Neural cell (in vitro differentiated cells): ENCODE data around the gene NDFIP1. TPM values are rescaled to one million over a fixed set of nuclear protein-coding genes. Genes with fewer than 3 reads are reported as not detected.

Source experiments
- H2AFZ ChIP-seq: fragments of 200-600, 300-800 bp; sonication (generic), shearing (Covaris generic); 2 replicates; pipeline ENCODE4 v1.6.0; 2014; ENCODE audit warnings: low read depth, mild to moderate bottlenecking, antibody characterized with exemption, low read length, moderate library complexity
- H3F3A ChIP-seq: fragments of 200-600 bp; shearing (Covaris generic); 2 replicates; pipeline ENCODE4 v1.6.1; 2016; ENCODE audit warnings: mild to moderate bottlenecking, moderate library complexity, mixed read lengths, antibody characterized with exemption, low read length; ENCODE audit not compliant: insufficient read depth, poor library complexity, severe bottlenecking
- H3K27ac ChIP-seq: fragments of 200-600, 300-800 bp; sonication (generic), shearing (Covaris generic); 2 replicates; pipeline ENCODE4 v1.5.1; 2014; ENCODE audit warnings: mild to moderate bottlenecking, low read length, moderate library complexity
- H3K27me3 ChIP-seq: fragments of 300-800, 200-600 bp; sonication (generic), shearing (Covaris generic); 2 replicates; pipeline ENCODE4 v1.6.0; 2014; ENCODE audit warnings: mild to moderate bottlenecking, low read depth, low read length, moderate library complexity; ENCODE audit not compliant: insufficient read depth
- H3K36me3 ChIP-seq: fragments of 300-800, 200-600 bp; sonication (generic), shearing (Covaris generic); 2 replicates; pipeline ENCODE4 v1.5.1; 2014; ENCODE audit warnings: mild to moderate bottlenecking, antibody characterized with exemption, low read length, moderate library complexity; ENCODE audit not compliant: insufficient read depth
- H3K4me2 ChIP-seq: fragments of 300-800, 200-600 bp; sonication (generic), shearing (Covaris generic); 2 replicates; pipeline ENCODE4 v1.6.0; 2014; ENCODE audit warnings: mild to moderate bottlenecking, low read length
- H3K4me3 ChIP-seq: fragments of 300-800, 200-600 bp; sonication (generic), shearing (Covaris generic); 2 replicates; pipeline ENCODE4 v1.5.1; 2014; ENCODE audit warnings: mild to moderate bottlenecking, low read length, moderate library complexity
- H3K79me2 ChIP-seq: fragments of 200-600 bp; shearing (Covaris generic); replicated peaks from 2 replicates; pipeline ENCODE4 v1.6.0; 2014; ENCODE audit warnings: mild to moderate bottlenecking, low read length, moderate library complexity; ENCODE audit not compliant: insufficient read depth
- H3K9ac ChIP-seq: fragments of 300-800, 200-600 bp; sonication (generic), shearing (Covaris generic); 2 replicates; pipeline ENCODE4 v1.6.1; 2016; ENCODE audit warnings: mild to moderate bottlenecking, low read length, mixed read lengths
- H3K9me2 ChIP-seq: fragments of 200-600 bp; shearing (Covaris generic); 2 replicates; pipeline ENCODE4 v1.6.1; 2016; ENCODE audit warnings: mild to moderate bottlenecking, low read length, mixed read lengths; ENCODE audit not compliant: insufficient read depth
- H3K9me3 ChIP-seq: fragments of 200-600, 300-800 bp; sonication (generic), shearing (Covaris generic); 2 replicates; pipeline ENCODE4 v1.6.1; 2016; ENCODE audit warnings: mild to moderate bottlenecking, mixed run types, low read length, moderate library complexity, mixed read lengths
- H4K20me1 ChIP-seq: fragments of 200-600 bp; shearing (Covaris generic); 2 replicates; pipeline ENCODE4 v1.6.1; 2016; ENCODE audit warnings: mild to moderate bottlenecking, mixed run types; ENCODE audit not compliant: insufficient read depth
- EP300 ChIP-seq: fragments of 450-650 bp; conservative IDR thresholded peaks from 2 replicates; pipeline ENCODE4 v1.6.1; 2014; ENCODE audit warnings: antibody characterized with exemption, mild to moderate bottlenecking, moderate library complexity; ENCODE audit not compliant: poor library complexity, severe bottlenecking
- EZH2 ChIP-seq: fragments of 200-600, 300-800 bp; shearing (Covaris generic), sonication (generic); IDR thresholded peaks from 2 replicates; pipeline ENCODE4 v1.6.1; 2014; ENCODE audit warnings: antibody characterized with exemption, low read length, borderline replicate concordance, mild to moderate bottlenecking; ENCODE audit not compliant: insufficient read depth, poor library complexity, severe bottlenecking
- MXI1 ChIP-seq: fragments of 450-650 bp; conservative IDR thresholded peaks from 2 replicates; pipeline ENCODE4 v1.6.1; 2014; ENCODE audit warnings: antibody characterized with exemption, mild to moderate bottlenecking; ENCODE audit not compliant: poor library complexity, severe bottlenecking
- POLR2AphosphoS5 ChIP-seq: IDR thresholded peaks from 2 replicates; pipeline ENCODE4 v1.6.1; 2012
- RAD21 ChIP-seq: fragments of 450-650 bp; conservative IDR thresholded peaks from 2 replicates; pipeline ENCODE4 v1.6.1; 2014; ENCODE audit warnings: antibody characterized with exemption, mild to moderate bottlenecking, moderate library complexity
- SMC3 ChIP-seq: fragments of 450-650 bp; conservative IDR thresholded peaks from 2 replicates; pipeline ENCODE4 v1.6.1; 2014; ENCODE audit warnings: antibody characterized with exemption, mild to moderate bottlenecking, moderate library complexity; ENCODE audit not compliant: poor library complexity
- TAF1 ChIP-seq: IDR thresholded peaks from 2 replicates; pipeline ENCODE4 v1.6.1; 2012; ENCODE audit warnings: low read depth
- polyA plus RNA-seq: library from polyadenylated mRNA; depleted of rRNA; stranded (reverse); fragments of >200 nt; gene quantifications from 2 replicates; pipeline ENCODE4 v1.2.3, GENCODE V29; 2014
- TF ChIP-seq, protein P1 (sequence below): fragments of 450-650 bp; IDR thresholded peaks from 2 replicates; pipeline ENCODE4 v1.5.1; 2014; ENCODE audit warnings: antibody characterized with exemption, mild to moderate bottlenecking, moderate library complexity; ENCODE audit not compliant: poor library complexity, severe bottlenecking
- TF ChIP-seq, protein P2 (sequence below): IDR thresholded peaks from 2 replicates; pipeline ENCODE4 v1.6.1; 2012; ENCODE audit warnings: borderline replicate concordance

NDFIP1 gene
- polyA plus RNA-seq, 1 donor from 2014 or later: 99.7 TPM

DNA sequence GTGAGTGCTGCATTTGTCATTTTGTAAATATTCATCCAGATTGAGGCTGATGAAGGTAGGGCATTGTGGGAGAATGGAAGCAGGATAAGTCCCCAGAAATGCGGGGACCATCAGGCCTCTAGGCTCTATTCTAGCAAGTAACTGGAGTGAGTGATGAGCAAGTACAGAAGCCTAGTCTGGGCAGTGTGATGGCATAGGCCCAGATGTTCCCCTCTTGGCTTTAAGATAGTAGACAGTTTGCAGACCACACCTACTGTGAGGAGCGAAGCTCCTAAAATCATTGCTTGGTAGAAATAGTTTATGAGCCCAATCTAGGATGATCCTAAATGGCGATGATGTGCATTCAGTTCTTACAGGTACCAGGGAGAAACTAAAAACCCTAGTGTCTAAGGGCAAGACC, 24.3 kb downstream of the NDFIP1 start:
- Histone ChIP-seq H3K9me2 (no peaks in the 10 kb centered on the region), H3K4me2 (no peak overlapping the region), H2AFZ (no peak overlapping the region), H3K27ac (no peak overlapping the region), H4K20me1 (no peaks in the 10 kb centered on the region), H3F3A (no peaks in the 10 kb centered on the region), H3K27me3 (no peaks in the 10 kb centered on the region), H3K9ac (no peak overlapping the region), H3K79me2 (peaks cover 24% of the 10 kb centered on the region), H3K9me3 (no peaks in the 10 kb centered on the region), H3K36me3 (no peaks in the 10 kb centered on the region), H3K4me3 (no peak overlapping the region)
- TF ChIP-seq, protein P1, sequence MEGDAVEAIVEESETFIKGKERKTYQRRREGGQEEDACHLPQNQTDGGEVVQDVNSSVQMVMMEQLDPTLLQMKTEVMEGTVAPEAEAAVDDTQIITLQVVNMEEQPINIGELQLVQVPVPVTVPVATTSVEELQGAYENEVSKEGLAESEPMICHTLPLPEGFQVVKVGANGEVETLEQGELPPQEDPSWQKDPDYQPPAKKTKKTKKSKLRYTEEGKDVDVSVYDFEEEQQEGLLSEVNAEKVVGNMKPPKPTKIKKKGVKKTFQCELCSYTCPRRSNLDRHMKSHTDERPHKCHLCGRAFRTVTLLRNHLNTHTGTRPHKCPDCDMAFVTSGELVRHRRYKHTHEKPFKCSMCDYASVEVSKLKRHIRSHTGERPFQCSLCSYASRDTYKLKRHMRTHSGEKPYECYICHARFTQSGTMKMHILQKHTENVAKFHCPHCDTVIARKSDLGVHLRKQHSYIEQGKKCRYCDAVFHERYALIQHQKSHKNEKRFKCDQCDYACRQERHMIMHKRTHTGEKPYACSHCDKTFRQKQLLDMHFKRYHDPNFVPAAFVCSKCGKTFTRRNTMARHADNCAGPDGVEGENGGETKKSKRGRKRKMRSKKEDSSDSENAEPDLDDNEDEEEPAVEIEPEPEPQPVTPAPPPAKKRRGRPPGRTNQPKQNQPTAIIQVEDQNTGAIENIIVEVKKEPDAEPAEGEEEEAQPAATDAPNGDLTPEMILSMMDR: no peak
- TF ChIP-seq RAD21 (no peak), POLR2AphosphoS5 (no peak), TAF1 (no peak), SMC3 (no peak), EZH2 (no peak), EP300 (no peak), MXI1 (no peak)
- TF ChIP-seq, protein P2, sequence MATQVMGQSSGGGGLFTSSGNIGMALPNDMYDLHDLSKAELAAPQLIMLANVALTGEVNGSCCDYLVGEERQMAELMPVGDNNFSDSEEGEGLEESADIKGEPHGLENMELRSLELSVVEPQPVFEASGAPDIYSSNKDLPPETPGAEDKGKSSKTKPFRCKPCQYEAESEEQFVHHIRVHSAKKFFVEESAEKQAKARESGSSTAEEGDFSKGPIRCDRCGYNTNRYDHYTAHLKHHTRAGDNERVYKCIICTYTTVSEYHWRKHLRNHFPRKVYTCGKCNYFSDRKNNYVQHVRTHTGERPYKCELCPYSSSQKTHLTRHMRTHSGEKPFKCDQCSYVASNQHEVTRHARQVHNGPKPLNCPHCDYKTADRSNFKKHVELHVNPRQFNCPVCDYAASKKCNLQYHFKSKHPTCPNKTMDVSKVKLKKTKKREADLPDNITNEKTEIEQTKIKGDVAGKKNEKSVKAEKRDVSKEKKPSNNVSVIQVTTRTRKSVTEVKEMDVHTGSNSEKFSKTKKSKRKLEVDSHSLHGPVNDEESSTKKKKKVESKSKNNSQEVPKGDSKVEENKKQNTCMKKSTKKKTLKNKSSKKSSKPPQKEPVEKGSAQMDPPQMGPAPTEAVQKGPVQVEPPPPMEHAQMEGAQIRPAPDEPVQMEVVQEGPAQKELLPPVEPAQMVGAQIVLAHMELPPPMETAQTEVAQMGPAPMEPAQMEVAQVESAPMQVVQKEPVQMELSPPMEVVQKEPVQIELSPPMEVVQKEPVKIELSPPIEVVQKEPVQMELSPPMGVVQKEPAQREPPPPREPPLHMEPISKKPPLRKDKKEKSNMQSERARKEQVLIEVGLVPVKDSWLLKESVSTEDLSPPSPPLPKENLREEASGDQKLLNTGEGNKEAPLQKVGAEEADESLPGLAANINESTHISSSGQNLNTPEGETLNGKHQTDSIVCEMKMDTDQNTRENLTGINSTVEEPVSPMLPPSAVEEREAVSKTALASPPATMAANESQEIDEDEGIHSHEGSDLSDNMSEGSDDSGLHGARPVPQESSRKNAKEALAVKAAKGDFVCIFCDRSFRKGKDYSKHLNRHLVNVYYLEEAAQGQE: no peak

DNA sequence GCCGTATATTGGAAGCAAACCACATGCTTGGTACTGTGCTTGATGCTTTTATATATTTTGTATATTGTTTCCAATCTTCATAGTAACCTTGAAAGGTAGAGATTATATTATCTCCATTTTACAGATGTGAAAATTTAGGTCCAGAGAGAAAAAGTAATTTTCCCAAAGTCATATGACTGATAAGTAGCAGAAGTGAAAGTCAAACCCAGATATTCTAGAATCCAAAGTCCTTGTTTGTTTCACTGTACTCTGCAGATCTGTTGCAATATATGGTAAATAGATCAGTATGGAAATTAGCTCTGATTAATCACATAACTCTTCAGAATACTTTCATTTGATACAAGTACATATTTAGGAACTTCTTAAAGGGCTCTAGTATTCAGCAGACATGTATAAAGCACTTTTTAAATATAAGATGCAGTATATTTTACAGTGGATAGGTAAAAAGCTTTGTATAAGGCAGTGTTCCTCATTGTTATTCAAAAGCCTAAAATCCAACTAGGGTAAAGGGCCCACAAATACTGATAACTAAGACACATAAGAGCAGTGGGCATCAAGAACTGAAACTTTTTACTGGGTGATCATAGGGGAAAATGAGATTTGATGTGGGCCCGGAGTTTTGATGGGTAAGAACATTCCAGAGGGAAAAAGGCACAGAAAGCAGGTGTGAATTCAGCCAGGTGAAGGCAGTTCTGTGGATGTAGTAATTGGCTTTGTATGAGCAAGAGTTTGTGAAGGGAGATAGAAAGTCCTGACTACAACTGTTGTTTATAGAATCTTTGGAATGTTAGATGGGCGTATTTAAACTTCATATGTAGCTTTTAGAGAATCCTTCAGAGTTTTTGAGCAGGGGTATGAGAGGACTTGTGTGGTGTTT, 25.0 kb downstream of the NDFIP1 start:
- H3K4me2 ChIP-seq: no peak overlapping the region
- no peak overlapping the region for H3K4me3 ChIP-seq
- H3K27ac ChIP-seq: no peak overlapping the region
- H3K27me3 ChIP-seq: no peaks in the 10 kb centered on the region
- H3K79me2 ChIP-seq: peaks cover 20% of the 10 kb centered on the region
- H3K9me2 ChIP-seq: no peaks in the 10 kb centered on the region
- no peak for TF ChIP-seq TAF1
- no peak for TF ChIP-seq POLR2AphosphoS5
- TF ChIP-seq, protein P2: no peak
- no peak for TF ChIP-seq EP300
- no peak for TF ChIP-seq SMC3
- TF ChIP-seq RAD21: no peak
- no peak for TF ChIP-seq EZH2
- TF ChIP-seq, protein P1: no peak
- no peak for TF ChIP-seq MXI1
- H4K20me1 ChIP-seq: no peaks in the 10 kb centered on the region
- H3K9ac ChIP-seq: no peak overlapping the region
- H2AFZ ChIP-seq: no peak overlapping the region
- H3K36me3 ChIP-seq: peaks cover 6% of the 10 kb centered on the region
- H3K9me3 ChIP-seq: no peaks in the 10 kb centered on the region
- H3F3A ChIP-seq: no peaks in the 10 kb centered on the region
